T-helper 9 cell (primary cell): Measurements from ENCODE around the gene RAB40B.

Experiments used
- DNase-seq: peaks from one replicate; pipeline ENCODE4 v3.0.0-alpha.2; 2020

The RAB40B gene

DNA sequence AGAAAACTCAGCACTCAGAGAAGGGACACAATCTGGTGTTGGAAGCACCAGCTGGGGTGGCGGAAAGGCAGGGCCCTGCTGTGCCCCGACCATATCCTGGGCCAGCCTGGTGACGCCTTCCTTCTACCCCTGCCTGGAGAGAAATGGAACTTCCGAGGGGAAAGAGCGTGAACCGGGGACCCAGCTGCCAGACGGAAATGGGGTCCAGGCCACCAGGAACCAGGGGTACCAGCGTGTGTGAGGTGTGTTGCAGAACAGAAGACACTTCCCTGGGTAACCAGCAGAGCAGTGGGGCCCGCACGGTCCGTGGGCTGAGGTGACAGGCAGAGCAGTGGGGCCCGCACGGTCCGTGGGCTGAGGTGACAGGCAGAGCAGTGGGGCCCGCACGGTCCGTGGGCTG lies 6.8 kb downstream of the RAB40B start:
- DNase-seq, result no peak

DNA sequence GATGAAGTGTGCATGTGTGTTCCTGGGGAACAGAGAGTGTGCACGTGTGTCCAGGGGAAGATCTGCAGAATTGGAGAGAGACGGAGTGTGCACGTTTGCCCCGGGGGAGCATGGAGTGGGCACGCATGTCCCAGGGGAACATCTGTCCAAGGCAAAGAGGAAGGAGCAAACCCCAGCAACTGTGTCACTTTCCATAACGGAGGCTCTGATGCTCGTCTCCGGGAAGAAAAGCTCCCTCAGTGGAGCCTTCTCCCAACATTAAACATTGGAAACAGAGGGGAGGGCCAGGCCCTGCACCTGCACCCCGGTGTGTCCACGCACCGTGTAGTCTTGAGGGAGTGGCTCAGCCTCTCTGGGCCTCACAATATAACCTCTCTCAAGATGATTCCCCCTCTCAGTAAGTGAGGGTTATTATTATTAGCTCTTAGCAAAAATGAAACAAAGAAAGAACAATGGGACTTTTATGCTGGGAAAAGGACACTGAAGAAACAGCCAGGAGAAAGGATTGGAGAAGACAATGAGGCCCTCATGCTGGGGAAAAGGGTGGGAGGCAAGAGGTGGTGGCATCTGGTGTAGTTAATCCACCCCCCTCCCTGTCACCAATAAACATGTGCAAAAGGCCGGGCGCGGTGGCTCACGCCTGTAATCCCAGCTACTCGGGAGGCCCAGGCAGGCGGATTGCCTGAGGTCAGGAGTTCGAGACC lies 7.6 kb downstream of the RAB40B start:
- DNase-seq, result no peak

DNA sequence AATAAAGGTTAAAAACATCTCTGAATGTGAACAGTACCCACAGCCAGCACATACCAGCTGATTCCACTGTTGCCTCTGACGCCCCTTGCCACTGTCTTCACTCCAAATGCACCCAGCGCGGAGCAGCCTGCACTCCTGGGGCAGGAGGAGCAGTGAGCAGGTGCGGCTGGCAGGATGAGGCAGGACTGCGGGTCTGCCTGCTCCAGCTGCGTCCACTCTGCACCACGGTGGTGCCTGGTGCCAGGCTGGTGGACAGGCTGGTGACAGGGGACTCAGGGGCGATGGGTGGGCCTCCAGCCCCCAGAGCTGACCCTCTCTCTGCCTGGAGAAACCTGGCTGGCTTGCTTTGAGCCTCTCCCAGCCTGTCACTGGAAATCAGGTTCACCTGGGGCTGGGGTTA lies 9.4 kb downstream of the RAB40B start:
- DNase-seq, result no peak

DNA sequence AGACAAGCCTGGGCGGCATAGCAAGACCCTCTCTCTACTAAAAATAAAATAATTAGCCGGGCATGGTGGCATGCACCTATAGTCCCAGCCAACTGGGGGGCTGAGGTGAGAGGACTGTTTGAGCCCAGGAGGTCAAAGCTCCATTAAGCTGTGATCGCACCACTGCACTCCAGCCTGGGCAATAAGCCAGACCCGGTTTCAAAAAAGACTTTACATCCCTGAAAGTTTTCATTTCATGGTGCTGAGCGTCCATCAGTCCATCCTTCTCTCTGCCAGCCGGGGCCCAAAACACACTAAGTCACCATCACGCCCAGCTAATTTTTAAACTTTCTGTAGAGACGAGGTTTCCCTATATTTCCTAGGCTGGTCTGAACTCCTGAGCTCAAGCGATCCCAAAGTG lies 10.6 kb downstream of the RAB40B start:
- DNase-seq, result no peak

GRCh38 chr17:82687375-82687861 lies 11.1 kb downstream of the RAB40B start:
- DNase-seq, result no peak

- no peak for DNase-seq
These were observed 11.9 kb downstream of the RAB40B start for GRCh38 chr17:82686366-82687324.

DNA sequence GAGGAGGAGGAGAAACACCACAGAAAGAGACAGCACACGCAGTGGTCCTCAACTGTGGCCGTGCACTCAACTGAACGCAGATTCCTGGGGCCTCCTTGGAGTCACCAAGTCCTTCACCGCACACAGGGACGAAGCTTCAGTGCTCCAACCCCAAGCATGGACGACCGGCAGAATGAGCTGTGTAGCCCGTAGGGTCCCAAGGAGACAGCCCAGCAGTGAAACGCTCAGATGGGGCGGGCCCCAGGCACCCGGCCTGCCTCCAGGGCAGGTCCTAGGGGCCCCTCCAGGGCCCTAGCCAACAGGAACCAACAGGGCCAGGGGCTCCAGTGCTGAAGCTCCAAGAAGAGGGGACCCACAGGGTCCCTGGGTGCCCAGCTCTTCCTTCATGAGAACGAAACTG lies 13.2 kb downstream of the RAB40B start:
- no peak for DNase-seq

DNA sequence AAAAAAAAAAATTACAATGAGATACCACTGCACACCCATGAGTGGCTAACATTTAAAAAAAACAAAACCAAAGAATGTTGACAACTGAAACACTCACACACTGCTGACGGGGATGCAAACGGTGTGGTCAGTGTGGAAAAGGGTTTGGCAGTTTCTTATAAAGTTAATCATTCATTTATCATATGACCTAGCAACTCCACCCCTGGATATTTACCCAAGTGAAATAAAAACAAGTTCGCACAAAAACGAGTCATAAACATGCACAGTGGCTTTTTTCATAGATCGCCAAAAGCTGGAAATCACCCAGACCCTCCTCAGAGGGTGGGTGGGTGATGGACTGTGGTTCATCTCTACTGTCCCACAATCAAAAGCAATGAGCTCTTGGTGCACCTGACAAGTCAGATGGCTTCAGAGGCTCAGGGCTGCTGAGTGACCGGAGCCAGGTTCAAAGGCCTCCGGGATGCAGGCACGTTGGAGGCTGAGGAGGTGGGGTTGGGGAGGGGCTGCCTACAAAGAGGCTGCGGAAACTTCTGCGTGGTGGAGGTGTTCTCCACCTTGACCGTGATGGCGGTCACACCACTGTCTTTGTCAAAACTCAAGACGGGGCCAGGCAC lies 14.2 kb downstream of the RAB40B start:
- no peak for DNase-seq

DNA sequence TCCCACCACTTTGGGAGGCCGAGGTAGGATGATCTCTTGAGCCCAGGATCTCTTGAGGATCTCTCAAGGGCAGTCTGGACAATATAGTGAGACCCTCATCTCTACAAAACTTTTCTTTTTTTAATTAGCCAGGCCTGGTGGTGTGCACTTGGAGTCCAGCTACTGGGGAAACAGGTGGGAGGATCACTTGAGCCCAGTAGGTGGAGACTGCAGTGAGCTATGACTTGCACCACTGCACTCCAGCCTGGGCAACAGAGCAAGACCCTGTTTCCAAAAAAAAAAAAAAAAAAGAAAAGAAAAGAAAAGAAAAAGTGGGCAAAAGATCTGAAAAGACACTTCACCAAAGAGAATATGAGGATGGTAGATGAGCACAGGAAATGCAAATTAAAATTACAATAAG lies 15.0 kb downstream of the RAB40B start:
- DNase-seq, result no peak

DNA sequence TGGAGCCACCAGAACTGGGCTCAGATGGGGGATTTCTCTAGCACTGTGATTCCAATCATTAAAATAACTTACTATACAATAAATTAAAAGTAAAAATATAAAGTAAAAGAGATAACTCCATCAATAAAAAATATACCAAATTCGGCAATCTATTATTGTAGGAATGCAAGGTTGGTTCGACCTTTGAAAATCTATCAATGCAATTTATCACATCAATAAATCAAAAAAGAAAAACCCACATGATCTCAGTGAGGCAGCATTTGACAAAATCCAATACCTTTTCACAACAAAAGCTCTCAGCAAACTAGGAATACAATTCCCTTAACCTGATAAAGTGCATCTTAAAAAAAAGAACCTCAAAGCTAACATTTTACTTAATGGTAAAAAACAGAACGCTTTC lies 17.0 kb downstream of the RAB40B start:
- no peak for DNase-seq

GRCh38 chr17:82679586-82680465 lies 18.7 kb downstream of the RAB40B start:
- no peak for DNase-seq

- no peak for DNase-seq
These were observed 20.1 kb downstream of the RAB40B start for GRCh38 chr17:82678265-82678891.

- DNase-seq, result no peak
These were observed 21.1 kb downstream of the RAB40B start for GRCh38 chr17:82677353-82677925.

GRCh38 chr17:82675476-82676245 lies 22.8 kb downstream of the RAB40B start:
- no peak for DNase-seq

DNA sequence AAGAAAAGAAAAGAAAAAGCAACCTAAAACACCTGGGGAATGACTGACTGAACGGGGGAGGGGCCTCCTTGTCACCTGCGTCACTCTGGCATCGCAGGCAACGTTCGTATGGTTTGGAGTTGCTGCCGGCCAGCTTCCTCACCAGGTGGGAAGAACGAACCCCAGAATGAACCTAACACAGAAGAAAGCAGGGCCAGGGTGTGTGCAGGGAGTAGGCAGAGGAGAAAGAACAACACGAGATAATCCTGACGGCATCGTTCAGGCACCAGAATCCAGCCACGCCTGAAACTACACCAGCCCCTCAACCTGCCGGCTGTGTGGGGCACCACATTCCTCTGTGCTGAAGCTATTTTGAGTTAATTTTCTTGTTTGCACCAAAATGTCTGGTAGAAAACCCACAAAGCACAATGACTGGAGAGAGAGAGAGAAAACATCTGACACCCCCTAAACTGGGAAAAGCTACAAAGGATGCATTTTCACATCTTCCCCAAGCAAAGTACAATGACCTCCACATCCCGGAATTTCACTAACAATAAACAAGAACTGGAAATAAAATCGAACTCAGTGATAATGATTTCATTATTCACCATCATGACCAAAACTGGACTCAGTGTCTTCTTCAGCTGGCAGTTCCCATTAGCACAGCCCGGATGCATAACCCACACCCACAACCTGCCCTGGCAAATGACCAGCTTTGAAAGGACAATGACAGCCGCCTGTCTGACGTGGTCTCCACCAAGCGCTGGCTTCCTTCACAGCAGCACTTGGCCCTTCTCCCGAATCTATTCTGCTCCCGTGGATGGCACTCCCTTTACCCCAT lies 23.6 kb downstream of the RAB40B start:
- DNase-seq, result no peak

GRCh38 chr17:82670661-82671450 lies 27.6 kb downstream of the RAB40B start:
- DNase-seq, result no peak

- DNase-seq, result no peak
These were observed 29.8 kb downstream of the RAB40B start for GRCh38 chr17:82668631-82669099.

GRCh38 chr17:82668024-82668630 lies 30.4 kb downstream of the RAB40B start:
- DNase-seq, result no peak

DNA sequence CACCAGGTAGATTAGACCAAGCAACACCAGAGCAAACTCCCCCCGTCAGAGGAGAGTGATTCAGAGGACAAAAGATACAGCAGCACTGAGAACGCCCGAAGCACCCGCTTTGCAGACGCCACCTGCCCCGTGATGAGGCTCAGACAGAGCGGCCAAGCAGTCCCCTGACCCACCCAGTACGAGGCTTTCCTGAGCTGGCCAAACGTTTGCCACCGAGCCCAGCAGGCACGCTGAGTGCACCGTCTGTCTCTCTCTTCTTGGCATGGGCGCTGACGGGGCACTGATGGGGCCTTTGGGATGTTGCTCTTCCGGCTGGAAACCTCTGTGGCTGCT lies 30.9 kb downstream of the RAB40B start:
- DNase-seq, result no peak
